Measurements from ENCODE around the gene KCTD19. TPM values are rescaled to one million over a fixed set of nuclear protein-coding genes. Genes with fewer than 3 reads are reported as not detected.

KCTD19 gene
- total RNA-seq, 4 donors from 2014 or later: not detected

GRCh38 chr16:67245186-67245585 is 81.4 kb downstream of the KCTD19 start:
- whole genome bisulfite sequencing: 67% methylated on average over 4 of the region's 4 CpGs
- Histone ChIP-seq H3K4me1 (peaks cover 78 to 91% (median 85%) of the 10 kb centered on the region in 4 donors), H3K27me3 (peaks cover 0 to 20% (median 6%) of the 10 kb centered on the region in 4 donors), H3K9me3 (no peaks in the 10 kb centered on the region), H3K27ac (replicated peaks in 1 of 4) (peak overlapping the region; percentile 81 to 88 (median 84)), H3K4me3 (peak overlapping the region in 3 of 4 donors; percentile 70 to 75 (median 74)), H3K36me3 (no peaks in the 10 kb centered on the region)
- intact Hi-C loops (cut with DNase I): no loop called here
- no peak for TF ChIP-seq CTCF (IDR thresholded peaks at IDR 0.05)
- DNase-seq (ENCODE audit: extremely low spot score): no peak

- H3K4me3 ChIP-seq: no peak overlapping the region
- peaks cover 0 to 14% (median 3%) of the 10 kb centered on the region in 4 donors for H3K27me3 ChIP-seq
- peaks cover 0 to 4% (median 3%) of the 10 kb centered on the region in 4 donors for H3K36me3 ChIP-seq
- peaks cover 79 to 89% (median 85%) of the 10 kb centered on the region in 4 donors for H3K4me1 ChIP-seq
- H3K9me3 ChIP-seq: no peaks in the 10 kb centered on the region
- 41% methylated on average over 5 of the region's 5 CpGs for WGBS
- no peak for DNase-seq (ENCODE audit: extremely low spot score)
- peak overlapping the region; percentile 81 to 88 (median 84) for H3K27ac ChIP-seq (replicated peaks in 1 of 4)
- intact Hi-C loops (cut with DNase I): no loop called here
- TF ChIP-seq EP300 (IDR thresholded peaks at IDR 0.05): no peak
- no peak for TF ChIP-seq CTCF (IDR thresholded peaks at IDR 0.05)
- TF ChIP-seq POLR2AphosphoS5 (IDR thresholded peaks at IDR 0.05): peak; percentile 27 to 37
Observed at GRCh38 chr16:67244387-67245185, 82.0 kb downstream of the KCTD19 start.

GRCh38 chr16:67243481-67243880 is 83.1 kb downstream of the KCTD19 start:
- Histone ChIP-seq H3K36me3 (peaks cover 8 to 15% (median 14%) of the 10 kb centered on the region in 4 donors), H3K9me3 (no peaks in the 10 kb centered on the region), H3K4me3 (no peak overlapping the region), H3K27me3 (peaks cover 0 to 3% (median 0%) of the 10 kb centered on the region in 4 donors), H3K4me1 (peaks cover 71 to 78% (median 75%) of the 10 kb centered on the region in 4 donors), H3K27ac (replicated peaks in 1 of 4) (peak overlapping the region in 3 of 4 donors; percentile 82 to 88 (median 87))
- intact Hi-C loops (cut with DNase I): no loop called here
- DNase-seq (ENCODE audit: extremely low spot score): no peak
- WGBS: 69% methylated on average over 4 of the region's 4 CpGs
- TF ChIP-seq EP300 (IDR thresholded peaks at IDR 0.05) (no peak), POLR2AphosphoS5 (IDR thresholded peaks at IDR 0.05) (no peak), POLR2A (IDR thresholded peaks at IDR 0.05; ENCODE audit: low read depth) (no peak), CTCF (IDR thresholded peaks at IDR 0.05) (no peak)

GRCh38 chr16:67242138-67242730 is 84.3 kb downstream of the KCTD19 start:
- no peak for DNase-seq (ENCODE audit: extremely low spot score)
- Histone ChIP-seq H3K27ac (replicated peaks in 1 of 4) (peak overlapping the region; percentile 40 to 65 (median 48)), H3K4me3 (no peak overlapping the region), H3K36me3 (peaks cover 20 to 28% (median 26%) of the 10 kb centered on the region in 4 donors), H3K27me3 (no peaks in the 10 kb centered on the region), H3K9me3 (no peaks in the 10 kb centered on the region), H3K4me1 (peaks cover 61 to 68% (median 65%) of the 10 kb centered on the region in 4 donors)
- intact Hi-C loops (cut with DNase I): no loop called here
- TF ChIP-seq POLR2A (IDR thresholded peaks at IDR 0.05; ENCODE audit: low read depth): no peak
- no peak for TF ChIP-seq EP300 (IDR thresholded peaks at IDR 0.05)
- TF ChIP-seq POLR2AphosphoS5 (IDR thresholded peaks at IDR 0.05): no peak
- TF ChIP-seq CTCF (IDR thresholded peaks at IDR 0.05): no peak
- 63% methylated on average over 4 of the region's 4 CpGs for WGBS

Data from esophagus muscularis mucosa (tissue), 4 donors.